GM18511 (cell line): ENCODE results near the gene FBXO10.
"Not testable (repeated sequence)": the region's sequence is repeated elsewhere in the genome, so short reads cannot be mapped to it uniquely, and the experiment has no call there.

ENCODE experiments used
- ATAC-seq: cut with Tn5 transposase; IDR thresholded peaks from one replicate; pipeline ENCODE4 v1.9.1; 2021; ENCODE audit warnings: mild to moderate bottlenecking, moderate library complexity; ENCODE audit not compliant: unreplicated experiment

The FBXO10 gene

DNA sequence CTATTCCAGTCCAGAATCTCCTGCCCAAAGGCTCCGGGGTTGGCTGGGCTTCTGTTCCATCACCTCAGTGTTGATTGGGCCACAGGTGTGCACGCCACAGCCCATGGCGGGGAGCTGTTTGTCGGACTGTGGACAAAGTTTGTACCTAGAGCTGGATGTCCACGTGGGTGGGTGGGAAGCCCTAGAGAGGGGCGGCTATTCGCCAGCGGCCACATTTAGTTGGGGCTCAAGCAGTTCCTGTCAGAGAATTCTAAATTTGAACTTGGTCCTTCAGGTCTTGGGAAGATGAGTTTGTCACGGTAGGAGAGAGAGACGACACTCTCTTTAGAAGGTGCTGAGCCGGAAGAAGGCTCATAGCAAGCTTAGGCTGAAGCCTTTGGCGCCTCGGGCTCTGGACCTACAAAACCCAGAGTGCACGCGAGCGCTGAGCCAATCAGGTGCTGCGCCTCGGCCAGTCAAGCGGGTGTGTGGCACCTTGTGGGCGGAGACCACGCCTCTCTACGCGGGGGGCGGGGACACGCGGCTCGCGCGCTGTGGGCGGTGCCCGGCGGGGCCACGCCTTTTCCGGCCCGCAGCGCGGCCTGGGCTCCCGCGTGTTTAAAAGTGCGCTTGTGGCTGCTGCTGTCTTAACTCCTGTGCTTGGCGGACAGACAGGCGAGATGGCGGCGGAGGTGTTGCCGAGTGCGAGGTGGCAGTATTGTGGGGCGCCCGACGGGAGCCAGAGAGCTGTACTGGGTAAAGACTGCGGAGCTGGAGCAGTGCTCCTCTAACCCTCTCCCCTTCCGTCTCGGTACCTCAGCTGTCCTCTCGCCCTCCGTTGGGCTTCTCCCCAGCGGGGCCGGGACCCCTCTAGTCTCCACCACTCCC lies 90.6 kb downstream of the FBXO10 start, which contains the start of gene POLR1E:
TSS of gene POLR1E (plus strand) at position 560 of the 867 bp plus-strand sequence. CDS start at position 660, 100 bp downstream.
- ATAC-seq = peak; percentile 97

DNA sequence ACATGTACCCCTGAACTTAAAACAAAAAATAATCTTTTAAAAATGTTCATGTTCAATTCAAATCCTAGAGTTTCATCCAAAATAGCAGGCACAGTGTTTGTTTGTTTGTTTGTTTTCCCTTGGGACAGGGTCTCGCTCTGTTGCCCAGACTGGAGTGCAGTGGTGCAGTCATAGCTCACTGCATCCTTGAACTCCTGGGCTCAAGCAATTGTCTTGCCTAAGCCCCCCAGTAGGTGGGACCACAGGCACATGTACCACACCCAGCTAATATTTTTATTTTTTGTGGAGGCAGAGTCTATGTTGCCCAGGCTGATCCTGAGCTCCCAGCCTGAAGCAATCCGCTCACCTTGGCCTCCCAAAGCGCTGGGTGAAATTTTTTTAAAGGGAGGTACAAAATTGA lies 95.4 kb downstream of the FBXO10 start:
- ATAC-seq = no peak

DNA sequence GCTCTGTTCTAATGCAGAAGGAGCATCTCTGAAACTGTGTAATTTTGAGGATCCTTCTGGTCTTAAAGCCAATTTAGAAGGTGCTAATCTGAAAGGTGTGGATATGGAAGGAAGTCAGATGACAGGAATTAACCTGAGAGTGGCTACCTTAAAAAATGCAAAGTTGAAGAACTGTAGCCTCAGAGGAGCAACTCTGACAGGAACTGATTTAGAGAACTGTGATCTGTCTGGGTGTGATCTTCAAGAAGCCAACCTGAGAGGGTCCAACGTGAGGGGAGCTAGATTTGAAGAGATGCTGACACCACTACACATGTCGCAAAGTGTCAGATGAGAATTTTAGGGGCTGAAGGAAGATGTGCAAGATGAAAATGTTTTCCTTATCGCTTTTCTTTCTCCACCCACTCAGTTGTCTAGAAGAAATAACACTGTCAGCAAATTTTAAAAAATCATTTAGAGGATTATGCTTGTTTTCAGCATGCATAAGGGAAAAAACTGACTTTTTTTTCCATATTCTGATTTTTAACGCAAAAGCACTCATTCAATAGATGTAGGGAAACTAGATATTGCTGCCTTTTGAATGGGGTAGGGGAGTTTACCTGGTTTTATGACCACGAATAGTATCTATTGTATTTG lies 98.1 kb downstream of the FBXO10 start:
- not testable (repeated sequence) for ATAC-seq

DNA sequence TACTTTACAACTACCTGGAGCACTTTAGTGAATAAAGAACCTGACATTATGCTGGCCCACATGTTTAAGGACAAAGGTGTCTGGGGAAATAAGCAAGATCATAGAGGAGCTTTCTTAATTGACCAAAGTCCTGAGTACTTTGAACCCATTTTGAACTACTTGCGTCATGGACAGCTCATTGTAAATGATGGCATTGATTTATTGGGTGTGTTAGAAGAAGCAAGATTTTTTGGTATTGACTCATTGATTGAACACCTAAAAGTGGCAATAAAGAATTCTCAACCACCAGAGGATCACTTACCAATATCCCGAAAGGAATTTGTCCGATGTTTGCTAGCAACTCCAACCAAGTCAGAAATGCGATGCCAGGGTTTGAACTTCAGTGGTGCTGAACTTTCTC lies 98.7 kb downstream of the FBXO10 start:
- not testable (repeated sequence) for ATAC-seq

DNA sequence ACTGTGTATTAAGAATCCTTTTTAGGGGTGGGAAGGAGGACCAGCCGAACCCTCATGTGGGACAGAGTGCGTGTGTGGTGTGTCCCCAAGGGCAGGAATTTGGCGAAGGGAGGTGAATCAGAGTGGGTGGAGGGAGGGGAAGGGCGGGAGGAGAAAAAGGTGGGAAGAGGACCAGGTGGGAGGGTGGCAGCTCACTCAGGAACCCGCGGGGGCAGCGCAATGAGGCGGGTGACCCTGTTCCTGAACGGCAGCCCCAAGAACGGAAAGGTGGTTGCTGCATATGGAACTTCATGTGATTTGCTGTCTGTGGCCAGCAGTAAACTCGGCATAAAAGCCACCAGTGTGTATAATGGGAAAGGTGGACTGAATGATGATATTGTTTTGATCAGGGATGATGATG lies 99.2 kb downstream of the FBXO10 start:
- no peak for ATAC-seq

DNA sequence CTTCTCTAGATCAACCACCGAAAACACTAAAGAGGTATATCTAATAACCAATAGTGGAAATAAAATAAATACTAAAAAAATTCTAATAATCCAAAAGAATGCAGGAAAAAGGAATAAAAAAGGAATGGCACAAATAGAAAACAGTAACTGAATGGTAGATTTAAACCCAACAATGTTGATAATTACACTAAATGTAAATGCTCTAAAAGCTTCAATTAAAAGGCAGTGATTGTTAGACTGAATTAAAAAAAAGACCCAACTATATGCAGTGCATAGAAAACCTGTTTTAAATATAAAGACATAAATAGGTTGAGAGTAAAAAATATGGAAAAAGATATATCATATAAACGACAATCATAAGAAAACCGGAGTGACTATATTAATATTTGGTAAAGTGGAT lies 101.7 kb downstream of the FBXO10 start:
- ATAC-seq = no peak

DNA sequence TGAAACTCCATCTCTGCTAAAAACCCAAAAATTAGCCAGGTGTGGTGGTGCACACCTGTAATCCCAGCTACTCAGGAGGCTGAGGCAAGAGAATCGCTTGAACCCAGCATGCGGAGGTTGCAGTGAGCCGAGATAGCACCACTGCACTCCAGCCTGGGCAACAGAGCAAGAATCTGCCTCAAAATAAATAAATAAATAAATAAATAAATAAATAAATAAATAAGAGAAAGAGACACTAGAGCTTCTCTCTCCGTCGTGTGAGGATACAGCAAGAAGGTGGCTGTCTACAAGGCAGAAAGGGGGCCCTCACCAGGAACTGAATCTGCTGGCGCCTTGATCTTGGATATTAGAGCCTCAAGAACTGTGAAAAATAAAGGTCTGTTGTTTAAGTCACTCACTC lies 102.2 kb downstream of the FBXO10 start:
- not testable (repeated sequence) for ATAC-seq

DNA sequence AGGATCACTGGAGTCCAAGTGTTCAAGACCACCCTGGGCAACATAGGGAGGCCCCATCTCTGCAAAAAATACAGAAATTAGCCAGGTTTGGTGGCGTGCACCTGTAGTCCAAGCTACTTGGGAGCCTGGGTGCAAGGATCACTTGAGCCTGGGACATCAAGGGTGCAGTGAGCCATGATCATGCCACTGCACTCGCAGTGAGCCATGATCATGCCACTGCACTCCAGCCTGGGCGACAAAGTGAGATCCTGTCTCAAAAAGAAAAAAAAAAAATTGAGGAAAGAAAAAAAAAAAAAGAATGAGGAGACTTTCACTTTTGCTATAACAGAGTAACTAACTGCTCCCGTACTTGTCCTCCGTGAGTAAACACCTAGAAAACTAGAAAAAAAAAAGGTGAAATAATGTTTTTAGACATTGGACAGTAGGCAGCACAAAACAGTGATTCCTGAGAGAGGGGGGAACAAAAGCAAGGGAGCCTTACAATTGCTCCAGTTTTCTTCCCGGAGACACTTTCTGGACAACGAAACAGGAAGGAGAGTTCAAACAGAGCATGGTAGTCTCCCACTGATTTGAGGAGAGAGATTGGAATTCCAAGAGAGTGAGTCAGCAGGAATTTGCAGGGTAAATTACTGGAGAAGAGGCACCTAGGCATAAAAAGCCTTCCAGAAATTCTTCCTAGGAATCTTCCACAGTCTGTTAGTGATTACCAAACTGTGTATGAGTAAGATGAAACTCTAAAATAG lies 104.1 kb downstream of the FBXO10 start:
- no peak for ATAC-seq

DNA sequence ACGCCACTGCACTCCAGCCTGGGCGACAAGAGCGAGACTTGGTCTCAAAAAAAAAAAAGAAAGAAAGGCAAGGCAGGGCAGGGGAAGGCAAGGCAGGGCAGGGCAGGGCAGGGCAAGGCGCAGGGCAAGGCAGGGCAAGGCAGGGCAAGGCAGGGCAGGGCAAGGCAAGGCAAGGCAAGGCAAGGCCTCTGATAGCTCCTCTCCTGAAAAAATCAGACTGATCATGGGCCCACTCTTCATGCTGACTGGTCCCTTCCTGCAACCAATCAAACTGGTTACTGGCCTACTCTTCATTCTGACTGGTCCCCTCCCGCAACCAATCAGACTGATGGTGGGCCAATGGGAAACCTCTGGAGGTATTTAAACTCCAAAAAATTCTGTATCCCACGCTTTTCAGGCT lies 107.6 kb downstream of the FBXO10 start:
- no peak for ATAC-seq

DNA sequence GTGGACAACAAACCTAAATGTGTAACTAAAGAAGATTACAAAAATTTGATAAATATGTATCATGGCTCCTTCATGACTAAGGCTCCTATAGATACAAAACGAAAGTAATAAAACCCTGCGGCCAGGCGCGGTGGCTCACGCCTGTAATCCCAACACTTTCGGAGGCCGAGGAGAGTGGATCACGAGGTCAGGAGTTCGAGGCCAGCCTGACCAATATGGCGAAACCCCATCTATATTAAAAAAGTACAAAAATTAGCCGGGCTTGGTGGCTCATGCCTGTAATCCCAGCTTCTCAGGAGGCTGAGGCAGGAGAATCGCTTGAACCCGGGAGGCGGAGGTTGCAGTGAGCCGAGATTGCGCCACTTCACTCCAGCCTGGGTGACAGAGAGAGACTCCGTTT lies 108.7 kb downstream of the FBXO10 start:
- not testable (repeated sequence) for ATAC-seq

DNA sequence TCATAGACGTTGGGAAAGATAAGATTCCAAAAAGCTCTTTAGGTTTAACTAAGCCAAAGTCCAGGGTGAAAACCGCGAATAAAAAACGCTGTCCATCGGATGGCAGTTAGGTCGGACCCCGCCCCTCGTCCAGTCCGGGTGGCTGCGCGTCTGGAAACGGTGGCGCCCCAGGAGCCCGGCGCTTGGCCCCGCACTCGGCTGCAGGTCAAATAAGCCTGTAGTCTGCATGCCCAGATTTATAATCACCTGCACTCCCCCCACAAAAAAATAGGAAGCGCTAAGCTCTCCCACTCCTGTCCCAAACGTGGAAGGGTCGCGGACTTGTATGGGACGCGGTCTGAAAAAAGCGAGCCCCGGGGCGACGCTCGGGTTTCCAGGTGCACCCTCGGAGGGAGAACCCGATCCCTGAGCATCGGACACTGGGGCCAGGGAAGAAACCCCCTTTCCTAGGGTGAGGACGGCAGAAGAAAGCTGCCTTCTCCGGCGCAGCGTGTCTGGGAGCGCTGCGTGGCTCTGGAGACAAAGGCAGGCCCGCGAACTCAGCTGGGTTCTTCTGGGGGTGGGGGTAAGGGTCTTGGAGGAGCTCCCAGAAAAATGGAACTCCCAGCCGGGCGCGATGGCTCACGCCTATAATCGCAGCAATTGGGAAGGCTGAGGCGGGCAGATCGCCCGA lies 110.0 kb downstream of the FBXO10 start:
- ATAC-seq = peak; percentile 14

DNA sequence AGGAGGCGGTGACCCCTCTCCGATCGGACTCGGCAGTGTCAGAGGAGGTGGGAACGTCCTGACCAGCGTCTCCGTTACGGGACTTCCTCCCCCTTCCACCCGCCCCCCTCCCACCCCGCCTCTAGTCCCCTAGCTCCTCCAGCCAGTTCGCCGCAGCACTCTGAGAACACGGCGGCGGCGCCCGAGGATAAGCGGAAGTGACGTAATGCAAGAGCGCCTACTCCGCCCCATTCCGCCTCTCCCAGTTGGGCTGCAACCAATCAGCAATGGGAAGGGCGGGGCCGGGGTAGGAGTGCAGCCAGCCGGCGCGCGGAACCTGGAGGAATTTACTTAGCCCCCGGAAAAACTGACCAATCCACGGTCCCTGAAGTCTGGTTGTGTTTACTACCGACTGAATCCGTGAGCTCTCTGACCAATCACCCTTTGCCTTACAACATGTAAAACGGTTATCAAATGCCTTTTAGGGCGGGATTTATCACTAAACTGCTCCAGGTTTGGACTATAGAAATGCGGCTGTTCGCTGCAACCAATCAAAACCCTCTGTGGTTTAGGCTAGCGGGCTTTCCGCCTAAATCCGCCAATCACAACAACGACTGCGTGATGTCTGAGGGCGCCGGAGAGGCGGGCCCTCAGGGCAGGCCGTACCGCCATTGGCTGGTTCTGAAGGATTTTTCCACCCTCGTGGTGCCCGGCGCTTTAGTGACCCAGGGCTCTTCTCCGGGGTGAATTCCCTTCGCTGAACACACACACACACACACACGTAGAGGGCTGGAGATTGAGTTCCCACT lies 110.7 kb downstream of the FBXO10 start, which contains the start of gene ZBTB5:
TSS of gene ZBTB5 (minus strand) at position 202 of the 788 bp plus-strand sequence. CDS start 22,899 bp downstream, outside the sequence.
- ATAC-seq = peak; percentile 80

DNA sequence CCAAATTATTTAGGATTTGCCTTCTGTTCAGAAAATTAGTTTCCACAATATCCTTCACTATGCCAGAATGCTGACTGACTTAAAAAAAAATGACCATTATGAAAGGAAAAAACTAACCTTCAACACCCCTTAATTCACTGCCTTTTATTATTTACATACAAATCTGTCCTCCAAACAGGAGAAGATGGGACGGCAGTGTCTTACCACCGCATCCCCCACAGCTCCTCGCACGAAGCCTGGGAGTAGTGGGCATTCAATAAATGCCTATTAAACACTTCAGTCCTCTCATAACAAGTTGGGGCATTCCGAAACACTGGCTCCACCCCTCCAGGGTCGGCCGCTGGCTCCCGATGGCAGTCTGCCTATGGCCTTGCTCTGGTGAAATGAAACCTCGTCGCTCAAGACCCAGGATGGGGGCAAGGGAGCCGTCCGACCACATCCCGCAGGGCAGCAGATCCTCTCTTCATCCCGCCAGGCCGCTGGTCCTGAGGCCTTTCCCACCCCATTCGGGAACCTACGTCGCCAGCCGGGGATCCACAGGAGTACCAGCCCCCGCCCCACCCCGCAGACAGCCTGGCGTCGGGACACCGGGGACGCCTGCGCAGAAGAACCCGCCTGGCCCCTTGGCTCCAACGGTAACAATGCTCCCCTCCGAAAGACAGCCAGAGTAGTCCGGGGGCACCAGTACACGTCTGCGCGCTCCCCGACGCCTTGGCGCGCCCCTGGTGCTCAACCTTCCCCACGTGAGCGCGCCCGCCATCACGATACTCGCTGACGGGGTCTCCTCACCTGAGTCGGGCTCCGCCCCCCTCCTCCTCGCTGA lies 111.5 kb downstream of the FBXO10 start:
- peak; percentile 49 for ATAC-seq

DNA sequence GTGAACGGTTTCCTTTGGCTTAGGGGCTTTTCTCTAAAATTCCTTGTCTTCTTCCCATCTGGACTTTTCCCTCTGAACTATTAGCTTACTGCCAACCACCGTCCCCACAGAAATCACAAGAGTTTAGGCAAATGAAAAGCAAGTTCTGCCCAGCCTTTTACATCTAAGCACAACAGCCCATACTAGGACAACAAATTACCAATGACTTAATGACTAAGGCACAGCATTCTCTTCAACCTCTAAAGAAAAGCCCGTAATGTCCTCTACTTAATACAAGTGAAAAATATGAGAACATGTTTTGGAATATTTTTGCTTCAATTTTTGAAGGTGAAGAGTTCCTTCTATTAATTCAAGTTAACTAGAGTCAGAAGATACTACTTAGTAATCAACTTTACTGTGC lies 112.2 kb downstream of the FBXO10 start:
- ATAC-seq = no peak
